ENCODE data around the gene MLLT10.

DNA sequence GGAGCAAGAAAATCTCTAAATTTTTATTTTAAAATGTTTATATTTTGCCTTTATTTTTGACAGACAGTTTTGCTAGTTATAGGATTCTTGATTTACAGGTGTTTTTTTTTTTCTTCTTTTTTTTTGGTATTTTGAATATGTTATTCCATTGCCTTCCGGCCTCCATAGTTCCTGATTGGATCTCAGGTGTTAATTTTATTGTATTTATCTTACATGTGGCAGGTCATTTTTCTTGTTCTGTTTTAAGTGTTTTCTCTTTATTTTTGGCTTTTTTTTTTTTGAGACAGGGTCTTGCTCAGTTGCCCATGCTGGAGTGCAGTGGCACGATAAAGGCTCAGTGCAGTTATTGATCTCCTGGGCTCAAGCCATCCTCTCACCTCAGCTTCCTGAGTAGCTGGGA is 73.9 kb downstream of the MLLT10 start:
- TF ChIP-seq, protein P1, sequence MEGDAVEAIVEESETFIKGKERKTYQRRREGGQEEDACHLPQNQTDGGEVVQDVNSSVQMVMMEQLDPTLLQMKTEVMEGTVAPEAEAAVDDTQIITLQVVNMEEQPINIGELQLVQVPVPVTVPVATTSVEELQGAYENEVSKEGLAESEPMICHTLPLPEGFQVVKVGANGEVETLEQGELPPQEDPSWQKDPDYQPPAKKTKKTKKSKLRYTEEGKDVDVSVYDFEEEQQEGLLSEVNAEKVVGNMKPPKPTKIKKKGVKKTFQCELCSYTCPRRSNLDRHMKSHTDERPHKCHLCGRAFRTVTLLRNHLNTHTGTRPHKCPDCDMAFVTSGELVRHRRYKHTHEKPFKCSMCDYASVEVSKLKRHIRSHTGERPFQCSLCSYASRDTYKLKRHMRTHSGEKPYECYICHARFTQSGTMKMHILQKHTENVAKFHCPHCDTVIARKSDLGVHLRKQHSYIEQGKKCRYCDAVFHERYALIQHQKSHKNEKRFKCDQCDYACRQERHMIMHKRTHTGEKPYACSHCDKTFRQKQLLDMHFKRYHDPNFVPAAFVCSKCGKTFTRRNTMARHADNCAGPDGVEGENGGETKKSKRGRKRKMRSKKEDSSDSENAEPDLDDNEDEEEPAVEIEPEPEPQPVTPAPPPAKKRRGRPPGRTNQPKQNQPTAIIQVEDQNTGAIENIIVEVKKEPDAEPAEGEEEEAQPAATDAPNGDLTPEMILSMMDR (IDR thresholded peaks at IDR 0.05): no peak
- TF ChIP-seq POLR2A (IDR thresholded peaks at IDR 0.05): no peak

Measured in lower leg skin (tissue), 3 donors.